ENCODE results near the gene SPEF2.
"Not testable (repeated sequence)": the region's sequence is repeated elsewhere in the genome, so short reads cannot be mapped to it uniquely, and the experiment has no call there.

GRCh38 chr5:35845508-35845907 lies 227.8 kb downstream of the SPEF2 start:
- TF ChIP-seq RAD21 (IDR thresholded peaks at IDR 0.05); CTCF (IDR thresholded peaks at IDR 0.05; ENCODE audit: low read depth, low read length, missing input control); SP1 (IDR thresholded peaks at IDR 0.05); REST (IDR thresholded peaks at IDR 0.05); EGR1 (IDR thresholded peaks at IDR 0.05; ENCODE audit: low read depth in 2 of 2); YY1 (IDR thresholded peaks at IDR 0.05); ZBTB33 (IDR thresholded peaks at IDR 0.05); GABPA (IDR thresholded peaks at IDR 0.05 in 1 of 2, conservative IDR thresholded peaks at IDR 0.05 in 1 of 2); ATF3 (IDR thresholded peaks at IDR 0.05): not testable (repeated sequence)

Measured in liver (tissue), 3 donors.